HTERT RPE-1 (cell line): ENCODE measurements around the gene UNC13B.

ENCODE experiments used
- in situ Hi-C: fragments of 300-500 bp; cut with MboI; formaldehyde crosslinking; loops from 4 replicates; pipeline ENCODE4 v1.14.3; 2020; ENCODE audit warnings: low sequenced_read_pairs

UNC13B gene

GRCh38 chr9:35272989-35273388 lies 111.2 kb downstream of the UNC13B start:
- in situ Hi-C loops = no loop called here

GRCh38 chr9:35273591-35273990 lies 111.8 kb downstream of the UNC13B start:
- in situ Hi-C loops = no loop called here

GRCh38 chr9:35274993-35275392 lies 113.2 kb downstream of the UNC13B start:
- in situ Hi-C loops = no loop called here

- in situ Hi-C loops = no loop called here
These were observed 115.3 kb downstream of the UNC13B start for GRCh38 chr9:35277171-35277520.

- in situ Hi-C loops = no loop called here
These were observed 116.0 kb downstream of the UNC13B start for GRCh38 chr9:35277628-35278359.

- in situ Hi-C loops = no loop called here
These were observed 118.1 kb downstream of the UNC13B start for GRCh38 chr9:35279946-35280345.

GRCh38 chr9:35280399-35280798 lies 118.6 kb downstream of the UNC13B start:
- in situ Hi-C loops = no loop called here

GRCh38 chr9:35285731-35286130 lies 123.9 kb downstream of the UNC13B start:
- in situ Hi-C loops = no loop called here

GRCh38 chr9:35286381-35286780 lies 124.6 kb downstream of the UNC13B start:
- in situ Hi-C loops = no loop called here

GRCh38 chr9:35287987-35288632 lies 126.3 kb downstream of the UNC13B start:
- in situ Hi-C loops = no loop called here

GRCh38 chr9:35288778-35289177 lies 127.0 kb downstream of the UNC13B start:
- in situ Hi-C loops = no loop called here

- in situ Hi-C loops = no loop called here
These were observed 131.7 kb downstream of the UNC13B start for GRCh38 chr9:35293376-35293964.

GRCh38 chr9:35294066-35294465 lies 132.3 kb downstream of the UNC13B start:
- in situ Hi-C loops = no loop called here

GRCh38 chr9:35294556-35294955 lies 132.7 kb downstream of the UNC13B start:
- in situ Hi-C loops = no loop called here

- in situ Hi-C loops = no loop called here
These were observed 133.7 kb downstream of the UNC13B start for GRCh38 chr9:35295369-35296036.

- in situ Hi-C loops = no loop called here
These were observed 141.8 kb downstream of the UNC13B start for GRCh38 chr9:35303567-35303966.

- in situ Hi-C loops = no loop called here
These were observed 144.5 kb downstream of the UNC13B start for GRCh38 chr9:35306283-35306682.

GRCh38 chr9:35308316-35308715 lies 146.5 kb downstream of the UNC13B start:
- in situ Hi-C loops = no loop called here

- in situ Hi-C loops = no loop called here
These were observed 150.3 kb downstream of the UNC13B start for GRCh38 chr9:35311891-35312639.

GRCh38 chr9:35313460-35313859 lies 151.7 kb downstream of the UNC13B start:
- in situ Hi-C loops = no loop called here

GRCh38 chr9:35313916-35314315 lies 152.1 kb downstream of the UNC13B start:
- in situ Hi-C loops = no loop called here
